K562 (cell line): ENCODE data around the gene HMOX2. TPM values are rescaled to one million over a fixed set of nuclear protein-coding genes. Genes with fewer than 3 reads are reported as not detected.

ENCODE experiments used
- ATAC-seq: fragments of 200-7000 bp; cut with Tn5 transposase; 3 replicates; pipeline ENCODE4 v1.9.1; 2020; ENCODE audit warnings: moderate library complexity
- BruUV-seq: library from RNA; stranded (reverse); fragments of 400-500 nt; replicated peaks from 2 replicates; lab custom pipeline; 2021; lab: Mats Ljungman, UMichigan
- CTCF ChIA-PET: fragments of 300-600 bp; formaldehyde crosslinking; extraction: SDS; loops from one replicate; lab custom pipeline; 2021; ENCODE audit warnings: low intra/inter-chr PET ratio; lab: Yijun Ruan, JAX
- POLR2A ChIA-PET: fragments of 300-600, 350-650 bp; sonication (Branson Sonifier 250); formaldehyde crosslinking; extraction: SDS; loops from one replicate; lab custom pipeline; 2021; ENCODE audit warnings: antibody characterized with exemption, inconsistent platforms; lab: Yijun Ruan, JAX
- DNase-seq, 4 experiments: peaks; one replicate each; pipeline versions ENCODE4 v3.0.0 to v3.0.0-alpha.2; 2011 to 2018; ENCODE audit warnings: low spot score in 3 of 4, mixed read lengths in 3 of 4; ENCODE audit errors: extremely low read depth in 1 of 4
- FAIRE-seq: peaks from 2 replicates; lab custom pipeline; 2011; peaks lifted over from hg19 to GRCh38; lab: Jason Lieb, UNC
- H2AFZ ChIP-seq: 2 replicates; pipeline ENCODE4 v1.6.0; 2011; ENCODE audit warnings: low read depth, low read length, control low read depth, inconsistent platforms
- H3K27ac ChIP-seq: fragments of 200-600 bp; 3 replicates; pipeline ENCODE4 v1.8.0; 2011; ENCODE audit warnings: low read depth, mild to moderate bottlenecking, control low read depth, inconsistent platforms, low read length, moderate library complexity, mixed read lengths; ENCODE audit errors: extremely low read depth
- H3K27me3 ChIP-seq, 2 experiments: fragments of 300-600 bp in 1 of 2; 2 replicates in 1 of 2; 3 replicates in 1 of 2; pipeline versions ENCODE4 v1.6.0 to v1.8.0; 2011; ENCODE audit warnings: inconsistent platforms in 2 of 2, low read length in 2 of 2, mild to moderate bottlenecking in 1 of 2, mixed read lengths in 1 of 2, moderate library complexity in 1 of 2; ENCODE audit not compliant: control insufficient read depth in 2 of 2, insufficient read depth in 2 of 2
- H3K36me3 ChIP-seq: fragments of 300-600 bp; 3 replicates; pipeline ENCODE4 v1.8.0; 2011; ENCODE audit warnings: mild to moderate bottlenecking, low read length, inconsistent platforms; ENCODE audit not compliant: control insufficient read depth, insufficient read depth
- H3K4me1 ChIP-seq, 2 experiments: fragments of 200-600 bp in 1 of 2; replicated peaks in 1 of 2; 2 replicates in 1 of 2; 3 replicates in 1 of 2; pipeline versions ENCODE4 v1.5.1 to v1.8.0; 2011; ENCODE audit warnings: inconsistent platforms in 2 of 2, low read length in 2 of 2, mild to moderate bottlenecking in 1 of 2, mixed read lengths in 1 of 2, moderate library complexity in 1 of 2; ENCODE audit not compliant: control insufficient read depth in 2 of 2, insufficient read depth in 2 of 2
- H3K4me2 ChIP-seq: 2 replicates; pipeline ENCODE4 v1.6.1; 2011; ENCODE audit warnings: low read length, control low read depth, inconsistent platforms, mixed read lengths; ENCODE audit not compliant: insufficient read depth
- H3K4me3 ChIP-seq: fragments of 200-600 bp; sonication (generic), shearing (Covaris generic); 2 replicates; pipeline ENCODE4 v1.5.1; 2016; ENCODE audit warnings: control low read depth, inconsistent platforms
- H3K79me2 ChIP-seq: fragments of 200-600 bp; 3 replicates; pipeline ENCODE4 v1.8.0; 2011; ENCODE audit warnings: low read length, inconsistent platforms; ENCODE audit not compliant: control insufficient read depth, insufficient read depth
- H3K9ac ChIP-seq, 2 experiments: 2 replicates each; pipeline versions ENCODE4 v1.6.0 to v1.6.1; 2011; ENCODE audit warnings: low read depth in 2 of 2, low read length in 2 of 2, control low read depth in 1 of 2, inconsistent platforms in 1 of 2, mild to moderate bottlenecking in 1 of 2, mixed read lengths in 1 of 2; ENCODE audit not compliant: insufficient read depth in 1 of 2
- H3K9me1 ChIP-seq: one replicate; pipeline ENCODE4 v1.6.0; 2011; ENCODE audit warnings: inconsistent platforms, mild to moderate bottlenecking, low read length, moderate library complexity; ENCODE audit not compliant: control insufficient read depth, insufficient read depth
- H3K9me3 ChIP-seq: replicated peaks from 2 replicates; pipeline ENCODE4 v1.5.1; 2011; ENCODE audit warnings: low read depth, low read length, inconsistent platforms; ENCODE audit not compliant: control insufficient read depth, insufficient read depth
- H4K20me1 ChIP-seq: replicated peaks from 2 replicates; pipeline ENCODE4 v1.6.1; 2011; ENCODE audit warnings: low read length, inconsistent platforms, mixed read lengths; ENCODE audit not compliant: control insufficient read depth, insufficient read depth
- HDGF ChIP-seq: fragments of 450-650 bp; IDR thresholded peaks from 2 replicates; pipeline ENCODE4 v1.6.1; 2016
- HNRNPK ChIP-seq: fragments of 200-400 bp; formaldehyde crosslinking; IDR thresholded peaks from one replicate; pipeline ENCODE4 v1.6.1; 2018; ENCODE audit warnings: mild to moderate bottlenecking, low read depth, low read length; ENCODE audit not compliant: poor library complexity, severe bottlenecking
- NELFE ChIP-seq: IDR thresholded peaks from 2 replicates; pipeline ENCODE4 v1.6.1; 2011; ENCODE audit warnings: mild to moderate bottlenecking; ENCODE audit not compliant: insufficient read depth, insufficient read length
- PTTG1 ChIP-seq: fragments of 450-650 bp; IDR thresholded peaks from 2 replicates; pipeline ENCODE4 v1.6.1; 2016; ENCODE audit warnings: low read depth, mild to moderate bottlenecking, missing genetic modification characterization, missing compliant biosample characterization
- ZNF165 ChIP-seq: fragments of 250-450 bp; sonication (Bioruptor Pico); IDR thresholded peaks from 2 replicates; pipeline ENCODE4 v1.4.0; 2020; ENCODE audit warnings: borderline replicate concordance
- ZNF311 ChIP-seq: fragments of 250-450 bp; sonication (Bioruptor Pico); IDR thresholded peaks from 2 replicates; pipeline ENCODE4 v1.4.0; 2020; ENCODE audit warnings: mild to moderate bottlenecking, moderate library complexity
- WGBS: fragments of 100-300 bp; shearing (Covaris generic); methylation state at CpG from one replicate; pipeline ENCODE4 v1.1.6; 2016; ENCODE audit warnings: low coverage, mixed read lengths; ENCODE audit not compliant: insufficient coverage; ENCODE audit errors: missing lambda C conversion rate; 5-methylcytosine and 5-hydroxymethylcytosine counted together
- in situ Hi-C: fragments of 300-500 bp; cut with MboI; formaldehyde crosslinking; loops from 4 replicates; pipeline ENCODE4 v1.15.0; 2018; ENCODE audit warnings: inconsistent platforms, mixed read lengths
- intact Hi-C: fragments of 100-400 bp; cut with micrococcal nuclease; formaldehyde crosslinking; loops from 2 replicates; pipeline ENCODE4 v1.14.2; 2022
- polyA plus RNA-seq, 8 experiments: library from polyadenylated mRNA; depleted of rRNA in 4 of 8; stranded (reverse) in 5 of 8; unstranded in 3 of 8; fragments of >200 nt; fragmentation: Nextera tagmentation in 2 of 8; fragmentation: Illumina TruSeq in 1 of 8; extraction: Ambion mirVana in 2 of 8; extraction: Trizol in 1 of 8; gene quantifications; 2 replicates each; pipeline versions ENCODE4 v1.2.1 to v1.2.3, GENCODE V29; 2011 to 2014; ENCODE audit warnings: inconsistent platforms in 1 of 8, missing spikeins in 1 of 8
- total RNA-seq, 7 experiments: library from RNA; depleted of rRNA in 6 of 7; stranded (reverse); fragments of >200 nt in 6 of 7; fragmentation: Illumina TruSeq in 2 of 7; extraction: Trizol in 2 of 7; gene quantifications; 2 replicates each; pipeline versions ENCODE4 v1.2.1 to v1.2.3, GENCODE V29; 2011 to 2021; ENCODE audit warnings: low replicate concordance in 1 of 7
- TF ChIP-seq, protein P1 (sequence below): sonication (generic); formaldehyde crosslinking; IDR thresholded peaks from 2 replicates; pipeline ENCODE4 v1.9.0; 2022; ENCODE audit warnings: mild to moderate bottlenecking, missing genetic modification reagents
- TF ChIP-seq, protein P2 (sequence below): fragments of 450-650 bp; IDR thresholded peaks from 2 replicates; pipeline ENCODE4 v1.6.1; 2016; ENCODE audit warnings: antibody characterized with exemption
- TF ChIP-seq, protein P3 (sequence below): sonication (generic); formaldehyde crosslinking; IDR thresholded peaks from 2 replicates; pipeline ENCODE4 v1.8.1; 2023; ENCODE audit warnings: mild to moderate bottlenecking, missing genetic modification reagents, moderate library complexity
- TF ChIP-seq, protein P4 (sequence below), 2 experiments: IDR thresholded peaks in 1 of 2; conservative IDR thresholded peaks in 1 of 2; 2 replicates each; pipeline ENCODE4 v1.6.1; 2016; ENCODE audit warnings: low read depth in 2 of 2, mild to moderate bottlenecking in 1 of 2, missing compliant biosample characterization in 1 of 2, missing genetic modification characterization in 1 of 2, moderate library complexity in 1 of 2

HMOX2 gene
- total and polyA plus RNA-seq, 9 of the 15 experiments (the other 6 are each of a cell fraction or from before 2014, with no cell fraction given), result 26.8 to 87.4 (median 57.4) TPM

DNA sequence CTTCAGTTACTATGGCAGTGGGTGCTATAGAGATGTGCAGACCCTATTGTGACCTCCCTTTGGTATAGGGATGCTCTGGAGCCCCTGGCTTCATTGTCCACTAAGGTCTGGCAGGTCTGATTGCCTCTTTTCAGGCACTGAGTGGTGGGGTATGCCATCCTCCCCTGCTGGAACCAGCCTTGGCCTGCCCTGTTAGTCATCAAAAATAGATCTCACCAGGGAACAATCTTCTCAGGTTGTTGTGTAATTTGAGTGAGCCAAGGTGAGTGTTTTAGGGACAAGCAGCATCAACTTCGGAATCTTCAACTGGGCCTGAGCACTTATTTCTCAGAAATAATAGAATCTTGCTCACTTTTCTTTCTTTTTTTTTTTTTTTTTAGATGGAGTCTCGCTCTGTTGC lies 19.6 kb downstream of the HMOX2 start:
- TF ChIP-seq, protein P1, sequence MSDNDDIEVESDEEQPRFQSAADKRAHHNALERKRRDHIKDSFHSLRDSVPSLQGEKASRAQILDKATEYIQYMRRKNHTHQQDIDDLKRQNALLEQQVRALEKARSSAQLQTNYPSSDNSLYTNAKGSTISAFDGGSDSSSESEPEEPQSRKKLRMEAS (CRISPR knock-in tag), result no peak
- no peak for TF ChIP-seq HDGF
- no peak for TF ChIP-seq ZNF311
- TF ChIP-seq PTTG1 (tag), result no peak
- TF ChIP-seq HNRNPK, result no peak
- no peak for TF ChIP-seq NELFE
- TF ChIP-seq, protein P2, sequence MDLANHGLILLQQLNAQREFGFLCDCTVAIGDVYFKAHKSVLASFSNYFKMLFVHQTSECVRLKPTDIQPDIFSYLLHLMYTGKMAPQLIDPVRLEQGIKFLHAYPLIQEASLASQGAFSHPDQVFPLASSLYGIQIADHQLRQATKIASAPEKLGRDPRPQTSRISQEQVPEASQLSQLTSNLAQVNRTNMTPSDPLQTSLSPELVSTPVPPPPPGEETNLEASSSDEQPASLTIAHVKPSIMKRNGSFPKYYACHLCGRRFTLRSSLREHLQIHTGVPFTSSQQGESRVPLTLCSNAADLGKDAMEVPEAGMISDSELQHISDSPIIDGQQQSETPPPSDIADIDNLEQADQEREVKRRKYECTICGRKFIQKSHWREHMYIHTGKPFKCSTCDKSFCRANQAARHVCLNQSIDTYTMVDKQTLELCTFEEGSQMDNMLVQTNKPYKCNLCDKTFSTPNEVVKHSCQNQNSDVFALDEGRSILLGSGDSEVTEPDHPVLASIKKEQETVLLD, result no peak
- TF ChIP-seq, protein P3, sequence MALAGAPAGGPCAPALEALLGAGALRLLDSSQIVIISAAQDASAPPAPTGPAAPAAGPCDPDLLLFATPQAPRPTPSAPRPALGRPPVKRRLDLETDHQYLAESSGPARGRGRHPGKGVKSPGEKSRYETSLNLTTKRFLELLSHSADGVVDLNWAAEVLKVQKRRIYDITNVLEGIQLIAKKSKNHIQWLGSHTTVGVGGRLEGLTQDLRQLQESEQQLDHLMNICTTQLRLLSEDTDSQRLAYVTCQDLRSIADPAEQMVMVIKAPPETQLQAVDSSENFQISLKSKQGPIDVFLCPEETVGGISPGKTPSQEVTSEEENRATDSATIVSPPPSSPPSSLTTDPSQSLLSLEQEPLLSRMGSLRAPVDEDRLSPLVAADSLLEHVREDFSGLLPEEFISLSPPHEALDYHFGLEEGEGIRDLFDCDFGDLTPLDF (CRISPR knock-in tag), result no peak
- TF ChIP-seq ZNF165, result no peak
- TF ChIP-seq, protein P4, sequence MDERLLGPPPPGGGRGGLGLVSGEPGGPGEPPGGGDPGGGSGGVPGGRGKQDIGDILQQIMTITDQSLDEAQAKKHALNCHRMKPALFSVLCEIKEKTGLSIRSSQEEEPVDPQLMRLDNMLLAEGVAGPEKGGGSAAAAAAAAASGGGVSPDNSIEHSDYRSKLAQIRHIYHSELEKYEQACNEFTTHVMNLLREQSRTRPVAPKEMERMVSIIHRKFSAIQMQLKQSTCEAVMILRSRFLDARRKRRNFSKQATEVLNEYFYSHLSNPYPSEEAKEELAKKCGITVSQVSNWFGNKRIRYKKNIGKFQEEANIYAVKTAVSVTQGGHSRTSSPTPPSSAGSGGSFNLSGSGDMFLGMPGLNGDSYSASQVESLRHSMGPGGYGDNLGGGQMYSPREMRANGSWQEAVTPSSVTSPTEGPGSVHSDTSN (CRISPR knock-in tag; IDR thresholded peaks at IDR 0.05; ENCODE audit: low read depth), result no peak
- TF ChIP-seq, protein P4 (tag; conservative IDR thresholded peaks at IDR 0.05; ENCODE audit: low read depth), result no peak
- TF ChIP-seq, all 486 proteins: peak for 0
- 82% methylated on average over 1 of the region's 2 CpGs for WGBS
- Histone ChIP-seq H3K9me1 (no peaks in the 10 kb centered on the region), H3K9me3 (no peaks in the 10 kb centered on the region), H3K27ac (no peak overlapping the region), H4K20me1 (no peaks in the 10 kb centered on the region), H2AFZ (no peak overlapping the region), H3K79me2 (peaks cover 35% of the 10 kb centered on the region), H3K4me2 (no peak overlapping the region), H3K4me1 (peaks cover 0 to 2% of the 10 kb centered on the region in 2 experiments; a peak in 2 of 5 replicates), H3K4me3 (no peak overlapping the region), H3K27me3 (no peaks in the 10 kb centered on the region), H3K36me3 (peaks cover 32% of the 10 kb centered on the region), H3K9ac (no peak overlapping the region)
- POLR2A ChIA-PET, result interaction anchor here (1.5 kb wide), 1 partner anchor 10 kb away, joined by 4 read pairs; no protein-coding TSS in a partner anchor
- ATAC-seq (no peak), FAIRE-seq (no peak), DNase-seq (no peak)
- CTCF ChIA-PET, result no interaction called here
- no TSS peak for BruUV-seq
- intact Hi-C loops (no loop called here), in situ Hi-C loops (no loop called here)
